ENCODE results near the gene SGTA. TPM values are rescaled to one million over a fixed set of nuclear protein-coding genes. Genes with fewer than 3 reads are reported as not detected.

SGTA gene
- total and polyA plus RNA-seq, 2 of the 8 experiments (the other 6 are each of a cell fraction or from before 2014, with no cell fraction given) = 86.8 to 130 TPM

DNA sequence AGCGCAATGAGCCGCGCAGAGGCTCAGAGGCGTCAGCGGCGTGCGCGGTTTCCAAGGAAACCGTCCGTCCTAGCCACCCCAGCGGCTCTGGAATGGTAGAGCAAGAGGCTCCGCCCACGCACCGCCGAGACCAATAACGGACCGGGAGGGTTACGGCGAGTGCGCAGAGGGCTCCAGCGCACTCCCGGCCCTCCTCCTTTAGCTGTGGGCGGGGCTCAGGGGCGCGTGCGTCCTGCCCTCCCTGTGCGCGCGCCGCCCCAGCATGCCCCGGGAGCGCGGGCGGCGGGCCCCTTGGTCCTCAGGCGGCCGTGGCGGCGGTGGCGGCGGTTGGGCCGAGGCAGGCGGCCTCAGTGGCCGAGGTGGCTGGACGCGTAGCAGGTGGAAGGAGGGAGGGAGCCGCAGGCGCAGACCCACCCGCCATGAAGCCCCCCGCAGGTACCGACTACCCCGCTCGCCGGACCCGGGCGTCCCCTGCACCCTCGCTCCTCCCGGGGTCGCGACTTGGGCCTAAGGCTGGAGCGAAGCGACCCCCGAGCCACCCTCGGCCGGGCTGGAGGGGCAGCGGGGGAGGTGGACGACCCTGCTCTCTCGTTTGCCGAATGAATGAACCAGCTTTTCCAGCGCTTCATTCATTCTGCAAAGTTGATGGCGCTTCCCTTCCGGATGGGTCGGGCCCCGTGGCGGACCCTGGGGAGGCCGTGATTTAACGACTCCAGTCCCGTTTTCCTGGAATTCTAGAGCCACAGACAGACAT lies 2.3 kb upstream of the SGTA start, which contains the start of gene THOP1 (continued):
- TF ChIP-seq, protein P1, sequence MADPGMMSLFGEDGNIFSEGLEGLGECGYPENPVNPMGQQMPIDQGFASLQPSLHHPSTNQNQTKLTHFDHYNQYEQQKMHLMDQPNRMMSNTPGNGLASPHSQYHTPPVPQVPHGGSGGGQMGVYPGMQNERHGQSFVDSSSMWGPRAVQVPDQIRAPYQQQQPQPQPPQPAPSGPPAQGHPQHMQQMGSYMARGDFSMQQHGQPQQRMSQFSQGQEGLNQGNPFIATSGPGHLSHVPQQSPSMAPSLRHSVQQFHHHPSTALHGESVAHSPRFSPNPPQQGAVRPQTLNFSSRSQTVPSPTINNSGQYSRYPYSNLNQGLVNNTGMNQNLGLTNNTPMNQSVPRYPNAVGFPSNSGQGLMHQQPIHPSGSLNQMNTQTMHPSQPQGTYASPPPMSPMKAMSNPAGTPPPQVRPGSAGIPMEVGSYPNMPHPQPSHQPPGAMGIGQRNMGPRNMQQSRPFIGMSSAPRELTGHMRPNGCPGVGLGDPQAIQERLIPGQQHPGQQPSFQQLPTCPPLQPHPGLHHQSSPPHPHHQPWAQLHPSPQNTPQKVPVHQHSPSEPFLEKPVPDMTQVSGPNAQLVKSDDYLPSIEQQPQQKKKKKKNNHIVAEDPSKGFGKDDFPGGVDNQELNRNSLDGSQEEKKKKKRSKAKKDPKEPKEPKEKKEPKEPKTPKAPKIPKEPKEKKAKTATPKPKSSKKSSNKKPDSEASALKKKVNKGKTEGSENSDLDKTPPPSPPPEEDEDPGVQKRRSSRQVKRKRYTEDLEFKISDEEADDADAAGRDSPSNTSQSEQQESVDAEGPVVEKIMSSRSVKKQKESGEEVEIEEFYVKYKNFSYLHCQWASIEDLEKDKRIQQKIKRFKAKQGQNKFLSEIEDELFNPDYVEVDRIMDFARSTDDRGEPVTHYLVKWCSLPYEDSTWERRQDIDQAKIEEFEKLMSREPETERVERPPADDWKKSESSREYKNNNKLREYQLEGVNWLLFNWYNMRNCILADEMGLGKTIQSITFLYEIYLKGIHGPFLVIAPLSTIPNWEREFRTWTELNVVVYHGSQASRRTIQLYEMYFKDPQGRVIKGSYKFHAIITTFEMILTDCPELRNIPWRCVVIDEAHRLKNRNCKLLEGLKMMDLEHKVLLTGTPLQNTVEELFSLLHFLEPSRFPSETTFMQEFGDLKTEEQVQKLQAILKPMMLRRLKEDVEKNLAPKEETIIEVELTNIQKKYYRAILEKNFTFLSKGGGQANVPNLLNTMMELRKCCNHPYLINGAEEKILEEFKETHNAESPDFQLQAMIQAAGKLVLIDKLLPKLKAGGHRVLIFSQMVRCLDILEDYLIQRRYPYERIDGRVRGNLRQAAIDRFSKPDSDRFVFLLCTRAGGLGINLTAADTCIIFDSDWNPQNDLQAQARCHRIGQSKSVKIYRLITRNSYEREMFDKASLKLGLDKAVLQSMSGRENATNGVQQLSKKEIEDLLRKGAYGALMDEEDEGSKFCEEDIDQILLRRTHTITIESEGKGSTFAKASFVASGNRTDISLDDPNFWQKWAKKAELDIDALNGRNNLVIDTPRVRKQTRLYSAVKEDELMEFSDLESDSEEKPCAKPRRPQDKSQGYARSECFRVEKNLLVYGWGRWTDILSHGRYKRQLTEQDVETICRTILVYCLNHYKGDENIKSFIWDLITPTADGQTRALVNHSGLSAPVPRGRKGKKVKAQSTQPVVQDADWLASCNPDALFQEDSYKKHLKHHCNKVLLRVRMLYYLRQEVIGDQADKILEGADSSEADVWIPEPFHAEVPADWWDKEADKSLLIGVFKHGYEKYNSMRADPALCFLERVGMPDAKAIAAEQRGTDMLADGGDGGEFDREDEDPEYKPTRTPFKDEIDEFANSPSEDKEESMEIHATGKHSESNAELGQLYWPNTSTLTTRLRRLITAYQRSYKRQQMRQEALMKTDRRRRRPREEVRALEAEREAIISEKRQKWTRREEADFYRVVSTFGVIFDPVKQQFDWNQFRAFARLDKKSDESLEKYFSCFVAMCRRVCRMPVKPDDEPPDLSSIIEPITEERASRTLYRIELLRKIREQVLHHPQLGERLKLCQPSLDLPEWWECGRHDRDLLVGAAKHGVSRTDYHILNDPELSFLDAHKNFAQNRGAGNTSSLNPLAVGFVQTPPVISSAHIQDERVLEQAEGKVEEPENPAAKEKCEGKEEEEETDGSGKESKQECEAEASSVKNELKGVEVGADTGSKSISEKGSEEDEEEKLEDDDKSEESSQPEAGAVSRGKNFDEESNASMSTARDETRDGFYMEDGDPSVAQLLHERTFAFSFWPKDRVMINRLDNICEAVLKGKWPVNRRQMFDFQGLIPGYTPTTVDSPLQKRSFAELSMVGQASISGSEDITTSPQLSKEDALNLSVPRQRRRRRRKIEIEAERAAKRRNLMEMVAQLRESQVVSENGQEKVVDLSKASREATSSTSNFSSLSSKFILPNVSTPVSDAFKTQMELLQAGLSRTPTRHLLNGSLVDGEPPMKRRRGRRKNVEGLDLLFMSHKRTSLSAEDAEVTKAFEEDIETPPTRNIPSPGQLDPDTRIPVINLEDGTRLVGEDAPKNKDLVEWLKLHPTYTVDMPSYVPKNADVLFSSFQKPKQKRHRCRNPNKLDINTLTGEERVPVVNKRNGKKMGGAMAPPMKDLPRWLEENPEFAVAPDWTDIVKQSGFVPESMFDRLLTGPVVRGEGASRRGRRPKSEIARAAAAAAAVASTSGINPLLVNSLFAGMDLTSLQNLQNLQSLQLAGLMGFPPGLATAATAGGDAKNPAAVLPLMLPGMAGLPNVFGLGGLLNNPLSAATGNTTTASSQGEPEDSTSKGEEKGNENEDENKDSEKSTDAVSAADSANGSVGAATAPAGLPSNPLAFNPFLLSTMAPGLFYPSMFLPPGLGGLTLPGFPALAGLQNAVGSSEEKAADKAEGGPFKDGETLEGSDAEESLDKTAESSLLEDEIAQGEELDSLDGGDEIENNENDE (IDR thresholded peaks at IDR 0.05; ENCODE audit: insufficient replicate concordance, low read length) = no peak

All from H1 (cell line).